Measurements from ENCODE around the gene ABT1.

GRCh38 chr6:26600759-26601158 is 4.0 kb downstream of the ABT1 start:
- TF ChIP-seq, protein P1, sequence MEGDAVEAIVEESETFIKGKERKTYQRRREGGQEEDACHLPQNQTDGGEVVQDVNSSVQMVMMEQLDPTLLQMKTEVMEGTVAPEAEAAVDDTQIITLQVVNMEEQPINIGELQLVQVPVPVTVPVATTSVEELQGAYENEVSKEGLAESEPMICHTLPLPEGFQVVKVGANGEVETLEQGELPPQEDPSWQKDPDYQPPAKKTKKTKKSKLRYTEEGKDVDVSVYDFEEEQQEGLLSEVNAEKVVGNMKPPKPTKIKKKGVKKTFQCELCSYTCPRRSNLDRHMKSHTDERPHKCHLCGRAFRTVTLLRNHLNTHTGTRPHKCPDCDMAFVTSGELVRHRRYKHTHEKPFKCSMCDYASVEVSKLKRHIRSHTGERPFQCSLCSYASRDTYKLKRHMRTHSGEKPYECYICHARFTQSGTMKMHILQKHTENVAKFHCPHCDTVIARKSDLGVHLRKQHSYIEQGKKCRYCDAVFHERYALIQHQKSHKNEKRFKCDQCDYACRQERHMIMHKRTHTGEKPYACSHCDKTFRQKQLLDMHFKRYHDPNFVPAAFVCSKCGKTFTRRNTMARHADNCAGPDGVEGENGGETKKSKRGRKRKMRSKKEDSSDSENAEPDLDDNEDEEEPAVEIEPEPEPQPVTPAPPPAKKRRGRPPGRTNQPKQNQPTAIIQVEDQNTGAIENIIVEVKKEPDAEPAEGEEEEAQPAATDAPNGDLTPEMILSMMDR (conservative IDR thresholded peaks at IDR 0.05; ENCODE audit: low read depth, low read length), result no peak
- no peak for TF ChIP-seq EZH2 (IDR thresholded peaks at IDR 0.05; ENCODE audit: low read length, unreplicated experiment)
